Sigmoid colon (tissue), 4 donors: ENCODE data around the gene FBXL7.

Experiments used
- CTCF ChIP-seq, 4 experiments: fragments of 450-650 bp in 3 of 4; fragments of 200-600 bp in 1 of 4; IDR thresholded peaks; one replicate each; pipeline ENCODE4 v1.5.1; 2016 to 2019; ENCODE audit warnings: antibody characterized with exemption in 4 of 4, mild to moderate bottlenecking in 3 of 4, moderate library complexity in 2 of 4
- EP300 ChIP-seq, 4 donors: sonication (generic); formaldehyde crosslinking; IDR thresholded peaks; one replicate each; pipeline ENCODE4 v1.6.1; 2017; ENCODE audit warnings: antibody characterized with exemption in 4 of 4
- POLR2A ChIP-seq, 2 donors: fragments of 450-650 bp; IDR thresholded peaks; one replicate each; pipeline ENCODE4 v1.6.1; 2016; ENCODE audit warnings: antibody characterized with exemption in 2 of 2, mild to moderate bottlenecking in 2 of 2, moderate library complexity in 2 of 2

- TF ChIP-seq CTCF (IDR thresholded peaks at IDR 0.05) = no peak
- no peak for TF ChIP-seq POLR2A (IDR thresholded peaks at IDR 0.05)
- TF ChIP-seq EP300 (IDR thresholded peaks at IDR 0.05) = no peak
Measured at GRCh38 chr5:15483351-15484097, 16.5 kb upstream of the FBXL7 start.
